Erythroblast (primary cell): Measurements from ENCODE around the gene PSMD1.
"Not testable (repeated sequence)": the region's sequence is repeated elsewhere in the genome, so short reads cannot be mapped to it uniquely, and the experiment has no call there.

ENCODE experiments used
- DNase-seq, 2 experiments: peaks; one replicate each; lab custom pipeline; 2025; lab: John Stamatoyannopoulos, UW
- GATA1 ChIP-seq: IDR thresholded peaks from 2 replicates; pipeline ENCODE4 v1.6.1; 2011; ENCODE audit warnings: low read depth, mild to moderate bottlenecking, control low read depth, low read length, moderate library complexity
- POLR2A ChIP-seq: IDR thresholded peaks from 2 replicates; pipeline ENCODE4 v1.6.1; 2011; ENCODE audit warnings: mild to moderate bottlenecking, low read length

Gene PSMD1

GRCh38 chr2:231127936-231128335 lies 71.3 kb downstream of the PSMD1 start:
- no peak for TF ChIP-seq POLR2A
- no peak for TF ChIP-seq GATA1
- no peak for DNase-seq

DNA sequence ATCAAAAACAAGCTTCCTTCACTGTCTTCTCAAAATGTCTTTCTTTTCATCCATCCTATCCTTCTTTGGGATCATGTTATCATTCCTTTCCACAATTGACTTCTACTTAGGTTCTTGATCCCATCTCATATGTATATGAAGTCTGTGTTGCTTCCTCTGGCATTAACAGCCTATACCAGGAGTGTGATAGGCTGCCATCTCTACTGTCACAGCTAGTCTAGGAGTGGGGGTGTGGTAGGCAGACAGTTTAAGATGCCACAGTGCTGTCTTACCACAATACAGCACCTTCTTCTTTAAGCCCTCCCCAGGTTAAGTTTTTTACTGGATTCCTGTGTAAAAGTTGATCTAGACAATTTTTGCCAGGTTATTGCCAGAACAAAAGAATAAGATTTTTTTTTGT lies 71.9 kb downstream of the PSMD1 start:
- no peak for DNase-seq
- TF ChIP-seq POLR2A (no peak), GATA1 (no peak)

DNA sequence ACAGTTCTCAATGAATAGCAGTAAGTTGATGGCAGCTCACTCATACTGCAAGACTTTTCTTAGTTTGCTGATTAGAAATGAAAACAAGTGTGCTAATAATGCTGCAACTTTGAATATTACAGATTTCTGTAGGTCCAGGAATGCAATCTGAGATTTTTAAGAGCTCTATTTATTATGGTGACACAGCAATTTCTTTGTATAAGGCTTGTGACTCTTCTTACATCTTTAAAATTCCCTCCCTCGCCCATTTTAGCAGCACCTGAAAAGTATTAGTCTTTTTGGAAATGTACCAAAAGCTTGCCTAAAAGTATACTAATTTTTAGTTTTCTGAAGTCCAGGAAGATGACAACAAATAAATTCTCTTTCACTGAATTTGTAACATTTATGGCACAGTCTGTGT lies 72.5 kb downstream of the PSMD1 start:
- TF ChIP-seq POLR2A (no peak), GATA1 (no peak)
- no peak for DNase-seq

DNA sequence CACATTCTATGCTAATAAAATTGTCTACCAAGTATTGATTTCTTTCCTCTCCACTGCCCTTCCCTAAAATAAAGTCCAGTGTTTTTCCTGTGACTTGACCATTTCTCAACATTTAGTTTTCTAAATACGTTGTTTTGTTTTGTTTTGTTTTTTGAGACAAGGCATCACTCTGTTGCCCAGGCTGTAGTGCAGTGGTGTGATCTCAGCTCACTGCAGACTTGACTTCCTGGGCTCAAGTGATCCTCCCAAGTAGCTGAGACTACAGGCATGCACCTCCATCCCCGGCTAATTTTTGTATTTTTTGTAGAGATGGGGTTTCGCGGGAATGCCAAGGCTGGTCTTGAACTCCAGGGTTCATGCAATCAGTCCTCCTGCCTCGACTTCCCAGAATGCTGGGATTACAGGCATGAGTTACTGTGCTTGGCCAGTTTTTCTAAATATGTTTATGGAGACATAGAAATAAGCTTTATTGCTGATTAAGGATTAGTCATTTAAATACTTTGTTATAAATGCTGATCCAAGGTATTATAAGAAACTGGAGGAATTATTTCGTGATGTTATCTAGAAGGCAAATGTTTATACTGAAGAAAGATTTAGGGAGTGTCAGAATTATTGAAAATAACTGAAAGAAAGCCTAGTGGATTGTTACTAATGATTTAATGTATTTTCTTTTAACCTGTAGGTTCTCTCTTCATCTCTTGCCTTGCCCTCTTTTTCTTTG lies 73.8 kb downstream of the PSMD1 start:
- no peak for DNase-seq
- TF ChIP-seq POLR2A (no peak), GATA1 (no peak)

DNA sequence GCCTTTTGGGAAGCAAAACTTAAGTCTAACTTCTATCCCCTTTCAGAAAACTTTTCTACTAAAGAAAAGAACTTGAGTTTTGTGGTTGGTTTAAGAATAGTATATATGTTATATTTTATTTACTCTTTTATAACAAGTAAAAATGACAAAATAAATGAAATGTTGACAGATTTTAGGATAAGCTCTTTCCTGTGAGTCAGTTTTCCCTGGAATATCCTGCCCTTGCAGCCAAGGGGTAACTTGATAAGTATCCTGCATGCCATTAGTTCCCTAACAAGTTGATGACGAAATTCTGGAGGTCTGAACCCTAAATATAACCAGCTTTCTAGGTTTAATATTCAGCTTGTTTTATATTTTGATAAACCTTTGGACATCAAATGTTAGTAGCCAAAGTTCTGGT lies 75.5 kb downstream of the PSMD1 start:
- no peak for TF ChIP-seq POLR2A
- no peak for TF ChIP-seq GATA1
- DNase-seq = no peak

- TF ChIP-seq GATA1 = no peak
- no peak for TF ChIP-seq POLR2A
Observed at GRCh38 chr2:231133365-231134099, 76.9 kb downstream of the PSMD1 start.

GRCh38 chr2:231134910-231135655 lies 78.4 kb downstream of the PSMD1 start:
- TF ChIP-seq POLR2A = no peak
- no peak for TF ChIP-seq GATA1
- no peak for DNase-seq

More at GRCh38 chr2:231133365-231134099, 76.9 kb downstream of the PSMD1 start:
- DNase-seq = no peak

DNA sequence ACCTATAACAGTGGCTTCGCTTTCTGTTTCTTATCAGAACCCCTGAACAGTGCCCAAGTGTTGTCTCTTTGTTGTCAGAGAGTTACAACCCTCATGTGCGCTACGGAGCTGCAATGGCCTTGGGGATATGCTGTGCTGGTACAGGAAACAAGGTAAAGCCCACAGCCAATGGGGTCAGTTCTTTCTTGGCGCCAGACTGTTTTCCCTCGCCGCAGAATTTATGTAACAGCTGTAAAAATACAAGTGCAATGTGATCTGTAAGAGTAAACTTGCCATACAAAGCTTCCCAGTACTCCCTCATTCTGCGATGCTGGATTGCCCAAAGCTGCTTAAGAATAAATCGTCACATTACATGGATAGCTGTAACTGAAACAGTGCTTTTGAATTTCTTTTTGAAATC lies 82.0 kb downstream of the PSMD1 start:
- TF ChIP-seq GATA1 (no peak), POLR2A (no peak)
- DNase-seq = no peak

- TF ChIP-seq POLR2A = no peak
- no peak for TF ChIP-seq GATA1
- DNase-seq = no peak
Observed at GRCh38 chr2:231139796-231140195, 83.1 kb downstream of the PSMD1 start.

GRCh38 chr2:231140808-231141207 lies 84.1 kb downstream of the PSMD1 start:
- DNase-seq = not testable (repeated sequence)

DNA sequence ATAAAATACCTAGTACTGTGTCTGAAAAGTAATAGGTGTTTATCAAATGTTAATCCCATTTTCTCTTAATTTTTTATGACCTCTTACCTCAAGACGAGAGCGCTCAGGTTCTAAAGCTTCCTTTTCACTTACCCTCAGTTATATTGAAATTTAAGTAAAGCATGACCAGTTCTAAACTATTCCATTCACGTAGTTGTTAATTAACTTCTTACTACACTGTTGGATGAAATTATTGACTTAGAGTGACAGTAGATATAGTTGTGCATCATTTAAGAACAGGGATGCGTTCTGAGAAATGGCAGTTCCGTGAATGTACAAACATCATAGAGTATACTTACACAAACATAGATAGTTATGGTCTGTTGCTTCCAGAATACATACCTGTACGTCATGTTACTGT lies 88.2 kb downstream of the PSMD1 start:
- DNase-seq = no peak
- TF ChIP-seq POLR2A = no peak
- no peak for TF ChIP-seq GATA1

- no peak for DNase-seq
- no peak for TF ChIP-seq GATA1
Observed at GRCh38 chr2:231146665-231147064, 90.0 kb downstream of the PSMD1 start.

- no peak for TF ChIP-seq GATA1
- TF ChIP-seq POLR2A = no peak
- no peak for DNase-seq
Observed at GRCh38 chr2:231152800-231153557, 96.3 kb downstream of the PSMD1 start.

GRCh38 chr2:231159306-231159705 lies 102.6 kb downstream of the PSMD1 start:
- no peak for DNase-seq
- TF ChIP-seq GATA1 (no peak), POLR2A (no peak)
